GM12892 (cell line): Measurements from ENCODE around the gene PHACTR3.

Experiments used
- POLR2A ChIP-seq: IDR thresholded peaks from 2 replicates; pipeline ENCODE4 v1.6.1; 2011; ENCODE audit warnings: low read depth, low read length, control low read depth
- POLR2AphosphoS5 ChIP-seq: IDR thresholded peaks from 2 replicates; pipeline ENCODE4 v1.6.1; 2011; ENCODE audit warnings: low read depth, low read length, control low read depth
- TAF1 ChIP-seq: IDR thresholded peaks from 2 replicates; pipeline ENCODE4 v1.6.1; 2011; ENCODE audit warnings: low read depth, mild to moderate bottlenecking, control low read depth, low read length, borderline replicate concordance

- TF ChIP-seq POLR2A (no peak), POLR2AphosphoS5 (no peak), TAF1 (no peak)
Measured at GRCh38 chr20:59698598-59698997, 94.3 kb downstream of the PHACTR3 start.
